HG02610 (cell line): ENCODE measurements around the gene C17orf78.
"Not testable (repeated sequence)": the region's sequence is repeated elsewhere in the genome, so short reads cannot be mapped to it uniquely, and the experiment has no call there.

ENCODE experiments used
- ATAC-seq: cut with Tn5 transposase; IDR thresholded peaks from one replicate; pipeline ENCODE4 v1.9.1; 2021; ENCODE audit warnings: mild to moderate bottlenecking, moderate library complexity; ENCODE audit not compliant: unreplicated experiment

Gene C17orf78

GRCh38 chr17:37375706-37376105 lies at the start of gene C17orf78:
TSS of gene C17orf78 (plus strand) at chr17:37375985. CDS start at chr17:37376093, 108 bp downstream.
- ATAC-seq, result no peak

DNA sequence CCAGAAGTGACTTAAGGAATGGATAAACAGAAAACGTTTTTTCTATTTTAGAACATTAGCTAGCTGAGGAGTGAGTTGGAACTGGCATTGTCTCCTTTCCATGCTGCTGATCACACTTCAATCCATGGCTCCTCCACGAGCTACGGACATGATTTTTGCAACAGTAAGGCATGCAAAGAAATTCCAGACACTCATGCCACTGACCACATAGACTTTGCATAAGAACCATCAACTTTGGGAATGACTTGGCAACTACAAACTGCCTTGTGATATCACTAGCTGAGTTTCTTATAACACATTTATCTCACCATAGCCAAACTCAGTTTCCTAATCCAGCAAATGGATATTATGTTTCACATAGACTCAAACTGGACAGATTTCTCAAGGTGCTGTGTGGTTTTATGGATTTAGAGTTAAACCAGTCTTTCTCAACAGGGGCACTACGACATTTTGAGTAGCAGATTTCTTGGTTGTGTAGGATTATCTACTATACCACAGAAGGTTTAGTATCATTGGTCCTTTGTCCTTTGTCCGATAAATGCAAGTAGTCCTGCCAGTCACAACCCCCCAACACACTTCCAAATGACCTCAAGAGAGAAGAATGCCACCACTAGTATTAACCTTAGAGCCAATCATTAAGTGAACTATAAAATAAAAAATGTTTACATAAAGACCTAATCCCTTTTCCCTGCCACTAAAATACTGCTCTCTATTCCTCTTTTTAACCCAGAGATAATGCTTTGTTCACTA lies 48.3 kb upstream of the C17orf78 start:
- no peak for ATAC-seq

DNA sequence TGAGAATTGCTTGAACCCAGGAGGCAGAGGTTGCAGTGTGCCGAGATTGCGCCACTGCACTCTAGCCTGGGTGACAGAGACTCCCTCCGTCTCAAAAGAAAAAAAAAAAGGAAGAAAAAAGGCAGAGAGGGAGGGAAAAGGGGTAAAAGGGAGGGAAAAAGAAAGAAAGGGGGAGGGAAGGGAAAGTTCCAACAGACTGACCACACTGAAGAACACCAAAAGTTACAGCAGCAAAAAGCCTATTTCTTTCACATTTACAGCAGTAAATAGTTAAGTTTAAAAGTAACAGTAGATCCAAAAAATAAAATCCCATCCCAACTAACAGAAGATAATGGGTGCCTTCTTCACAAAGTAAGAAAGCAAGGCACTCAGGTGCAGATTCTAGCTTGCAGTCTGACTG lies 36.9 kb upstream of the C17orf78 start:
- ATAC-seq, result no peak

GRCh38 chr17:37339321-37339720 lies 36.5 kb upstream of the C17orf78 start:
- ATAC-seq, result no peak

- no peak for ATAC-seq
These were observed 35.0 kb upstream of the C17orf78 start for GRCh38 chr17:37340804-37341203.

DNA sequence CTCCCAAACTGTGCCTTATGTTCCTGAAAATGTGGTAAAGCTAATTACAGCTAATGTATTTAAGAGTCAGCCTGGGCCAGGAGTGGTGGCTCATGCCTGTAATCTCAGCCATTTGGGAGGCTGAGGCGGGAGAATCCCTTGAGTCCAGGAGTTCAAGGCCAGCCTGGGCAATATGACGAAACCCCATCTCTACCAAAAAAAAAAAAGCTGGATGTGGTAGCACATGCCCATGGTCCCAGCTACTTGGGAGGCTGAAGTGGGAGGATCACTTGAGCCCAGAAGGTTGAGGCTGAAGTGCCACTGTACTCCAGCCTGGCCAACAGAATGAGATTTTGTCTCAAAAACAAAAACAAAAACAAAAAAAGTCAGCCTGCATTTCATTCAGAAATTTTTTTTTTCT lies 33.2 kb upstream of the C17orf78 start:
- no peak for ATAC-seq

- no peak for ATAC-seq
These were observed 31.3 kb upstream of the C17orf78 start for GRCh38 chr17:37344519-37344918.

- not testable (repeated sequence) for ATAC-seq
These were observed 28.9 kb upstream of the C17orf78 start for GRCh38 chr17:37346863-37347402.

- not testable (repeated sequence) for ATAC-seq
These were observed 18.8 kb upstream of the C17orf78 start for GRCh38 chr17:37356796-37357569.

DNA sequence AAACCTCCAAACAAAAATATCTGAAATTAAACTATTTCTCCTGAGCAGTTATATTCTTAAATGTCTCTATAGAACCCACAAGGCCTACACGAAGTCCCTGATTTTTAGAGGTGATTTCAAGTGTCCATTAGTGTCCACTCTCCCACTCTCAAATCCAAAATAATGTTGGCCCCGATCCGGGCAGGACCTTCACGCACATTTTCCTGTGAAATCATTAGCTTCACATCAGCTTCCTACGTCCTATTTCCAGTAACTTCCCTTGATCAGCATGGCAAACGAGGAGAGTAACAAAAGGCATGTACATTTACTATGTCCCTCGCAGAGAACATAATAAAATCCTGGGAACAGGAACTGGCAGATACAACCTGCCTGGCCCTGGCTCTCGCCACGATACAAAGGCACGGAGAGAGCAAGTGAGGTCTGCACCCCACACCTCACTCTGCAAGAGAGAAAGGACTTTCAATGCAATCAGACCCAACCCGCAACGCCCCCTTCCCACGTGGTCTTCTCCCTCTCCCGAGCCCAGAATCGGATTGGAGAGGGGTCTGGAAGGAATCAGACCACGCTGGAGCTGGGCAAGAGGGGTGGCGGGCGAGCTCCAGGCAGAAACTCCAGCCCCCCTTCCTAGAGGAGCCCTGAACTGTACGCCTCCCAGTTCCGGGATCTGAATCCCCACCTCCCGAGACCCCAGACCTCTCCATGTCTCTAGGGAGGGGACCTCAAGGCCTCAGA lies 17.5 kb upstream of the C17orf78 start:
- peak; percentile 6 for ATAC-seq

- ATAC-seq, result peak; percentile 94
These were observed 16.7 kb upstream of the C17orf78 start for GRCh38 chr17:37358830-37359681.

DNA sequence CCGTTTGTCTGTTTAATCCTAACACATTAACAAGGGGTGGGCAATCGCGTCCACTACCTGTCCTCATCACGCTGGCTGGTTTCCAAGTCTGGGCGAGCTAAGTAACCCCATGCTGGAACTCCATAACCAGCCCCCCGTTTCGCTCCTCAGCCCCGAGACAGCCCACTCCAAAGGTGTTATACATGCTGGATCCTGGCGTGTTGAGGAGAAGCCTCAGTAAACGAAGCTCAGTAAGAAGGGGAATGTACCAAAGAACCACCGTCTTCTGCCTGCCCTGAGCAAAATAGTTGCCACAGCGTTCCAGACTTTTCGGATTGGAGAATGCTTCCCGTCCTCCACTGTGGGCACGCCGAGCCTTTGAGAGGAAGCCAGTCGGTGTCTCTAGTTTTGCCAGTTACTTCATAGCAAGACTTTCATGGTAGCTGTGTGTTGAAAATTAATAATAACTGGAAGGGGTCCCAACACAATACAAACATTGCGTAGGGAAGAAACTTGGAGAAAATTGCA lies 16.1 kb upstream of the C17orf78 start:
- ATAC-seq, result no peak

DNA sequence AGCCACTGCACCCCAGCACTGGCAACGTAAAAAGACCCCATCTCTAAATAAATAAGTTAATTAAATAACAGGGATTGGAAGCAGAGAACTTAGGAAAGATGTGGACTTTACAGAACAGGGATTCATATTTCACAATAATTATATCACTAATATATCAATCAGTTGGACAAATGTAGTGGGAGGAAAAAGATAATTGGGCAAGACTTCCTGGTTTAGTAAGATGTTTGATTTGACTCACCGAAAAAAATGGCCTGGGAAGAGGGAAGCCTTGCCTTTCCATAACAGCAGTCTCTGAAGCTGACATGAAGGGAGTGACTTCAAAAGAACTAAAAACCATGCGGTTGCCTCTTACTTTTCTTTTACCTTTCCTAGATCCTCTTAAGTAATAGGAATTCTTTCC lies 15.2 kb upstream of the C17orf78 start:
- no peak for ATAC-seq

- no peak for ATAC-seq
These were observed 14.2 kb upstream of the C17orf78 start for GRCh38 chr17:37361543-37361942.

DNA sequence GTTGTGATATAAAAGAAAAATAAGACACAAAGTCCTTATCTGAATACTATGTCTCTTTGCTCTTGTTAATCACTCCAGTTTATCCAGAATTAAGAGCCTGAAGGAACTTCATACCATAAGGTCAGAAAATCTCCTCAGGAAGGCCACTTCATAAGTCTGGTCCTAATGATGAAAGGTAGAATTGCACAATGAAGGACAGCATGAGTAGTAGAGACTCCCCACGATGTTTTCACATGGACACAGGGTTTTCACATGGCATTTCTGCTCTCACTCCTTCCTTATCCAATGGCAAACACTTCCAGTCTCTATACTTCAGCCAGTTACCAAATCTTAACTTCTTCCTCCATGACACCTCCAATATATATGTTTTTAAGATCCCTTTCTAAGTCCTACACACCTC lies 10.2 kb upstream of the C17orf78 start:
- ATAC-seq, result no peak

GRCh38 chr17:37368577-37368976 lies 7.2 kb upstream of the C17orf78 start:
- no peak for ATAC-seq

- ATAC-seq, result peak; percentile 68
These were observed 2.1 kb upstream of the C17orf78 start for GRCh38 chr17:37373530-37374159.

DNA sequence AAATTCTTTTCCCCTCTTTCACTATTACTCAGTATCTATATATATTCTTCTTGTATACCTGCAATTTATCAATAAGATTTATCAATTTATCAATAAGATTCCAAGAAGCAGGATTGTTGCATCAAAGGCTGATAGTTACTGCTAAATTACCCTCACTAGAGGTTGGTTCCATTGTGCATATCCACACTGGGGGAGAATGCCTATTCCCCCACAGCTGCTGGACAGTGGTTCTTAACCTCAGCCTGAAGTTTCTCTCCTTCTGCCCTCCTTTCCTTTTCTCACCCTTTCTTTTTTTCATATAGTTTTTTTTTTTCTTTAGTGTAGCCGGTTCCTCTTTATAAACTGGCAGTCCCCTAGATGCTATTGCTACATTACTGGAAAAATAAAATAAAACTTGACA lies 6.3 kb downstream of the C17orf78 start:
- ATAC-seq, result no peak

- no peak for ATAC-seq
These were observed 8.9 kb downstream of the C17orf78 start for GRCh38 chr17:37384560-37385149.
